ENCODE results near the gene IGFL3. TPM values are rescaled to one million over a fixed set of nuclear protein-coding genes. Genes with fewer than 3 reads are reported as not detected.

IGFL3 gene
- total and polyA plus RNA-seq, 9 of the 15 experiments (the other 6 are each of a cell fraction or from before 2014, with no cell fraction given) = not detected

DNA sequence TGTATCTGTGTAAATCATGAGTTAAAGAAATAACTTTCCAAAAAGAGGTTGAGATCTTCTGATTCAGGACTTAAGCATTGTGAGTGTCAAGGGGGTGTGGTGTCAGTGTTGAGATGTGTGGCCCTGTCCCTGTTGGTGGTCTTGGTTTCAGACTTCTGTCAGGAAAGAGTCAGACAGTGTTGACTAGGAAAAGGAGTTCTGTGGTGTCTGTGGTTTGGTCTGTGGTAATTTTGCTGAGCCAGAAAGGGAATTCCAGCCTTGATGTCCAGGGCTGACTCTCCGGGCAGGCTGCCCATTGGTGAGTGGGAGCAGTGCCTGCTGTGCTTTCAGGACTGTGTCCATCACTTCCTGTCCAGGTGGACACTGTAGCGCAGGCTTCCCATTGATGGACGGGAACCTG lies 43.9 kb downstream of the IGFL3 start (continued):
- TF ChIP-seq, protein P1, sequence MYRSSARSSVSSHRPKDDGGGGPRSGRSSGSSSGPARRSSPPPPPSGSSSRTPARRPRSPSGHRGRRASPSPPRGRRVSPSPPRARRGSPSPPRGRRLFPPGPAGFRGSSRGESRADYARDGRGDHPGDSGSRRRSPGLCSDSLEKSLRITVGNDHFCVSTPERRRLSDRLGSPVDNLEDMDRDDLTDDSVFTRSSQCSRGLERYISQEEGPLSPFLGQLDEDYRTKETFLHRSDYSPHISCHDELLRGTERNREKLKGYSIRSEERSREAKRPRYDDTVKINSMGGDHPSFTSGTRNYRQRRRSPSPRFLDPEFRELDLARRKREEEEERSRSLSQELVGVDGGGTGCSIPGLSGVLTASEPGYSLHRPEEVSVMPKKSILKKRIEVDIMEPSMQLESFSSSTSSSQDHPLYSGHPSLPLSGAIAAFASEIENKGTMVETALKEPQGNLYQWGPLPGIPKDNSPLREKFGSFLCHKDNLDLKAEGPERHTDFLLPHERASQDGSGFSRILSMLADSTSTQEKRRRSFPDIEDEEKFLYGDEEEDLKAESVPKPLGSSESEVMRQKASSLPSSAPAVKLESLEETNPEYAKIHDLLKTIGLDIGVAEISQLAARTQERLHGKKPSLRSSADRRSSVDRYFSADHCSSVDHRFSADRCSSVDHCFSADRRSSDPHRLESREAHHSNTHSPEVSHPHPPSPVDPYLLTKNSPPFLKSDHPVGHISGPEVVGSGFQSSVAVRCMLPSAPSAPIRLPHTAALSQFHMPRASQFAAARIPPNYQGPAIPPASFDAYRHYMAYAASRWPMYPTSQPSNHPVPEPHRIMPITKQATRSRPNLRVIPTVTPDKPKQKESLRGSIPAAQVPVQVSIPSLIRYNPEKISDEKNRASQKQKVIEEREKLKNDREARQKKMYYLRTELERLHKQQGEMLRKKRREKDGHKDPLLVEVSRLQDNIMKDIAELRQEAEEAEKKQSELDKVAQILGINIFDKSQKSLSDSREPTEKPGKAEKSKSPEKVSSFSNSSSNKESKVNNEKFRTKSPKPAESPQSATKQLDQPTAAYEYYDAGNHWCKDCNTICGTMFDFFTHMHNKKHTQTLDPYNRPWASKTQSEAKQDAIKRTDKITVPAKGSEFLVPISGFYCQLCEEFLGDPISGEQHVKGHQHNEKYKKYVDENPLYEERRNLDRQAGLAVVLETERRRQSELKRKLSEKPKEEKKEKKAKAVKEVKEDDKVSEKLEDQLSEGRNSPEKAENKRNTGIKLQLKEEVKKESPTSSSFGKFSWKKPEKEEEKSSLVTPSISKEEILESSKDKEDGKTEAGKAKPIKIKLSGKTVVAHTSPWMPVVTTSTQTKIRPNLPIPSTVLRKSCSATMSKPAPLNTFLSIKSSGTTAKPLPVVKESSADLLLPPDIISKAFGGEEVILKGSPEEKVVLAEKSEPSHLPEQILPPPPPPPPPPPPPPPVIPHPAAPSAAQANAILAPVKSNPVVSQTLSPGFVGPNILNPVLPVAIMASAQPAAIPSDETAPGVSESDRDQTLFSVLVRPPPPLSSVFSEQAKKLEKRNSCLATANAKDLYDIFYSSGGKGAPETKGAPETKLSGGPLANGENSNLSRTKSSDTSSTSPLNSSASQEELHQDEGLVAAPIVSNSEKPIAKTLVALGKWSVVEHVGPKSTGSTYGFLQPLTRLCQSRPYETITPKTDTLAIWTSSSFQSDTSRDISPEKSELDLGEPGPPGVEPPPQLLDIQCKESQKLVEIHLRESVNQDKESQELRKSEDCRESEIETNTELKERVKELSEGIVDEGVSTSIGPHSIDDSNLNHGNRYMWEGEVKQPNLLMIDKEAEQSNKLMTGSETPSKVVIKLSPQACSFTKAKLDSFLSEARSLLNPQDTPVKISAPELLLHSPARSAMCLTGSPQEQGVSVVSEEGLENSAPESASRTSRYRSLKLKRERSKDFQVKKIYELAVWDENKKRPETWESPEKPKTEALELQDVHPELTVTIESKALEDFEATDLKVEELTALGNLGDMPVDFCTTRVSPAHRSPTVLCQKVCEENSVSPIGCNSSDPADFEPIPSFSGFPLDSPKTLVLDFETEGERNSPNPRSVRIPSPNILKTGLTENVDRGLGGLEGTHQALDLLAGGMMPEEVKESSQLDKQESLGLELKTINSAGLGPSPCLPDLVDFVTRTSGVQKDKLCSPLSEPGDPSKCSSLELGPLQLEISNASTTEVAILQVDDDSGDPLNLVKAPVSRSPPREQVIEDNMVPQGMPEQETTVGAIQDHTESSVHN (IDR thresholded peaks at IDR 0.05; ENCODE audit: borderline replicate concordance in 1 of 2, low read depth in 1 of 2) = no peak
- TF ChIP-seq ATF4 (CRISPR knock-in tag; IDR thresholded peaks at IDR 0.05) (no peak), SRSF3 (IDR thresholded peaks at IDR 0.05; ENCODE audit: insufficient read depth, low read length) (no peak)

Measured in K562 (cell line).